ENCODE results near the gene RALB. TPM values are rescaled to one million over a fixed set of nuclear protein-coding genes. Genes with fewer than 3 reads are reported as not detected.

Gene RALB
- polyA plus RNA-seq, 1 of the 3 experiments (the other 2 are of a cell fraction), result 37.2 TPM

DNA sequence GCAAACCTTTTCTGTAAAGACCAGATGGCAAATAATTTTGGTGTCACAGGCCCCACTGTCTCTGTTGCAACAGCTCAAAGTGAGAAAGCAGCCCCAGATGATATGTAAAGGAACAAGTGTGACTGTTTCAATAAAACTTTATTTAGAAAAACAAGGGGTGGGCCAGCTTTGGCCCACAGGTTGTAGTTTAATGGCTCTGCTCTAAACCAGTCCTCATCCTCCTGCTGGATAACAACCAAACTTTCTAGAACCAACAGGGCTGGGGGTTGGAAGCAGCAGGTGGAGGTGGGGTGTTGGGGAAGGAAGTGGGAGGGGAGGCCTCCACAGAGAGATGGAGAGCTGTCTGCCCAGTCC is 64.5 kb downstream of the RALB start (continued):
- TF ChIP-seq, protein P1, sequence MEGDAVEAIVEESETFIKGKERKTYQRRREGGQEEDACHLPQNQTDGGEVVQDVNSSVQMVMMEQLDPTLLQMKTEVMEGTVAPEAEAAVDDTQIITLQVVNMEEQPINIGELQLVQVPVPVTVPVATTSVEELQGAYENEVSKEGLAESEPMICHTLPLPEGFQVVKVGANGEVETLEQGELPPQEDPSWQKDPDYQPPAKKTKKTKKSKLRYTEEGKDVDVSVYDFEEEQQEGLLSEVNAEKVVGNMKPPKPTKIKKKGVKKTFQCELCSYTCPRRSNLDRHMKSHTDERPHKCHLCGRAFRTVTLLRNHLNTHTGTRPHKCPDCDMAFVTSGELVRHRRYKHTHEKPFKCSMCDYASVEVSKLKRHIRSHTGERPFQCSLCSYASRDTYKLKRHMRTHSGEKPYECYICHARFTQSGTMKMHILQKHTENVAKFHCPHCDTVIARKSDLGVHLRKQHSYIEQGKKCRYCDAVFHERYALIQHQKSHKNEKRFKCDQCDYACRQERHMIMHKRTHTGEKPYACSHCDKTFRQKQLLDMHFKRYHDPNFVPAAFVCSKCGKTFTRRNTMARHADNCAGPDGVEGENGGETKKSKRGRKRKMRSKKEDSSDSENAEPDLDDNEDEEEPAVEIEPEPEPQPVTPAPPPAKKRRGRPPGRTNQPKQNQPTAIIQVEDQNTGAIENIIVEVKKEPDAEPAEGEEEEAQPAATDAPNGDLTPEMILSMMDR (IDR thresholded peaks at IDR 0.05), result no peak
- TF ChIP-seq TAF1 (IDR thresholded peaks at IDR 0.05; ENCODE audit: borderline replicate concordance, low read depth, low read length) (no peak), FOXM1 (IDR thresholded peaks at IDR 0.05; ENCODE audit: low read depth) (no peak), CHD2 (IDR thresholded peaks at IDR 0.05; ENCODE audit: low read length, partially characterized antibody) (no peak), TCF12 (IDR thresholded peaks at IDR 0.05) (no peak)
- TF ChIP-seq, protein P2, sequence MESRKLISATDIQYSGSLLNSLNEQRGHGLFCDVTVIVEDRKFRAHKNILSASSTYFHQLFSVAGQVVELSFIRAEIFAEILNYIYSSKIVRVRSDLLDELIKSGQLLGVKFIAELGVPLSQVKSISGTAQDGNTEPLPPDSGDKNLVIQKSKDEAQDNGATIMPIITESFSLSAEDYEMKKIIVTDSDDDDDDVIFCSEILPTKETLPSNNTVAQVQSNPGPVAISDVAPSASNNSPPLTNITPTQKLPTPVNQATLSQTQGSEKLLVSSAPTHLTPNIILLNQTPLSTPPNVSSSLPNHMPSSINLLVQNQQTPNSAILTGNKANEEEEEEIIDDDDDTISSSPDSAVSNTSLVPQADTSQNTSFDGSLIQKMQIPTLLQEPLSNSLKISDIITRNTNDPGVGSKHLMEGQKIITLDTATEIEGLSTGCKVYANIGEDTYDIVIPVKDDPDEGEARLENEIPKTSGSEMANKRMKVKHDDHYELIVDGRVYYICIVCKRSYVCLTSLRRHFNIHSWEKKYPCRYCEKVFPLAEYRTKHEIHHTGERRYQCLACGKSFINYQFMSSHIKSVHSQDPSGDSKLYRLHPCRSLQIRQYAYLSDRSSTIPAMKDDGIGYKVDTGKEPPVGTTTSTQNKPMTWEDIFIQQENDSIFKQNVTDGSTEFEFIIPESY (IDR thresholded peaks at IDR 0.05; ENCODE audit: borderline replicate concordance, low read depth), result no peak
- TF ChIP-seq, protein P3, sequence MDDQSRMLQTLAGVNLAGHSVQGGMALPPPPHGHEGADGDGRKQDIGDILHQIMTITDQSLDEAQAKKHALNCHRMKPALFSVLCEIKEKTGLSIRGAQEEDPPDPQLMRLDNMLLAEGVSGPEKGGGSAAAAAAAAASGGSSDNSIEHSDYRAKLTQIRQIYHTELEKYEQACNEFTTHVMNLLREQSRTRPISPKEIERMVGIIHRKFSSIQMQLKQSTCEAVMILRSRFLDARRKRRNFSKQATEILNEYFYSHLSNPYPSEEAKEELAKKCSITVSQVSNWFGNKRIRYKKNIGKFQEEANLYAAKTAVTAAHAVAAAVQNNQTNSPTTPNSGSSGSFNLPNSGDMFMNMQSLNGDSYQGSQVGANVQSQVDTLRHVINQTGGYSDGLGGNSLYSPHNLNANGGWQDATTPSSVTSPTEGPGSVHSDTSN (IDR thresholded peaks at IDR 0.05), result no peak

DNA sequence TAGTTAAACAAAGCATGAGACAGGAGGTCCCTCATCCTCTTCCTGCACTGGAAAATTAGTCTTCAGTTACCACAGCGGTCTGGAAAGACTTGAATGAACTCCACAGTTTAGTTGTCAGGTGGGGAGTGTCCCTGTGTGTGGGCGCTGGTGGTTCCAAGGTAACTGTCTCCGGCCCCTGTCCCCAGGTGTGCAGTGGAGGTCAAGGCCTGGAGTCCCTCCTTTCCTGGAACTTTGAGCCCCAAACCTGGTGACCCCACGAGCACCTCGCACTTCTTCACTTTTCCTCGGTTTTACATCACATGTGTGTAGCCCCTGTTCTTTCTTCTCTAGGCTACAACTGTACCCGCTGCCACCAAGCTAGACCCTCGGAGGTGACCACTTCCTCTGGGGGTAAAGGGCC is 65.3 kb downstream of the RALB start:
- Histone ChIP-seq H3K4me3 (ENCODE audit: low read depth in 2 of 2, low read length in 1 of 2) (no peak overlapping the region), H4K20me1 (ENCODE audit: insufficient read depth) (no peaks in the 10 kb centered on the region), H3K27ac (ENCODE audit: low read depth in 2 of 2, low read length in 1 of 2) (no peak overlapping the region), H3K36me3 (replicated peaks in 1 of 2; ENCODE audit: control insufficient read depth in 1 of 2, insufficient read depth in 2 of 2, low read length in 1 of 2) (no peaks in the 10 kb centered on the region), H3K9me2 (no peaks in the 10 kb centered on the region), H2AFZ (ENCODE audit: low read depth) (no peak overlapping the region), H3K9me3 (no peaks in the 10 kb centered on the region), H3F3A (replicated peaks; ENCODE audit: insufficient read depth) (peaks cover 4% of the 10 kb centered on the region), H3K27me3 (ENCODE audit: insufficient read depth) (no peaks in the 10 kb centered on the region), H3K79me2 (ENCODE audit: insufficient read depth) (no peaks in the 10 kb centered on the region), H3K4me2 (no peak overlapping the region), H3K4me1 (ENCODE audit: control insufficient read depth in 1 of 2, insufficient read depth in 2 of 2, low read depth in 1 of 2, low read length in 1 of 2) (peaks cover 0 to 1% of the 10 kb centered on the region in 2 experiments; a peak in 1 of 4 replicates), H3K9ac (no peak overlapping the region)
- no peak for DNase-seq
- POLR2A ChIA-PET, result no interaction called here
- CTCF ChIA-PET, result interaction anchor here (1.0 to 3.8 kb wide), 2 partner anchors 21 to 363 kb away, joined by 3 to 9 read pairs; no protein-coding TSS in a partner anchor
- WGBS (ENCODE audit: low lambda C conversion rate), result 84% methylated on average over 8 of the region's 8 CpGs
- TF ChIP-seq MXI1 (IDR thresholded peaks at IDR 0.05; ENCODE audit: low read depth, low read length), result no peak
- no peak for TF ChIP-seq TEAD4 (IDR thresholded peaks at IDR 0.05; ENCODE audit: borderline replicate concordance, insufficient read depth)
- TF ChIP-seq POLR2AphosphoS5 (IDR thresholded peaks at IDR 0.05; ENCODE audit: low read depth, low read length), result no peak
- TF ChIP-seq, protein P4, sequence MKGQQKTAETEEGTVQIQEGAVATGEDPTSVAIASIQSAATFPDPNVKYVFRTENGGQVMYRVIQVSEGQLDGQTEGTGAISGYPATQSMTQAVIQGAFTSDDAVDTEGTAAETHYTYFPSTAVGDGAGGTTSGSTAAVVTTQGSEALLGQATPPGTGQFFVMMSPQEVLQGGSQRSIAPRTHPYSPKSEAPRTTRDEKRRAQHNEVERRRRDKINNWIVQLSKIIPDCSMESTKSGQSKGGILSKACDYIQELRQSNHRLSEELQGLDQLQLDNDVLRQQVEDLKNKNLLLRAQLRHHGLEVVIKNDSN (IDR thresholded peaks at IDR 0.05; ENCODE audit: borderline replicate concordance, low read depth), result no peak
- no peak for TF ChIP-seq TCF12 (IDR thresholded peaks at IDR 0.05)
- no peak for TF ChIP-seq FOXM1 (IDR thresholded peaks at IDR 0.05; ENCODE audit: low read depth)
- TF ChIP-seq, protein P5, sequence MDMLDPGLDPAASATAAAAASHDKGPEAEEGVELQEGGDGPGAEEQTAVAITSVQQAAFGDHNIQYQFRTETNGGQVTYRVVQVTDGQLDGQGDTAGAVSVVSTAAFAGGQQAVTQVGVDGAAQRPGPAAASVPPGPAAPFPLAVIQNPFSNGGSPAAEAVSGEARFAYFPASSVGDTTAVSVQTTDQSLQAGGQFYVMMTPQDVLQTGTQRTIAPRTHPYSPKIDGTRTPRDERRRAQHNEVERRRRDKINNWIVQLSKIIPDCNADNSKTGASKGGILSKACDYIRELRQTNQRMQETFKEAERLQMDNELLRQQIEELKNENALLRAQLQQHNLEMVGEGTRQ (IDR thresholded peaks at IDR 0.05; ENCODE audit: borderline replicate concordance, low read depth, low read length), result no peak
- no peak for TF ChIP-seq RFX5 (IDR thresholded peaks at IDR 0.05; ENCODE audit: low read length)
- TF ChIP-seq FOSL2 (IDR thresholded peaks at IDR 0.05; ENCODE audit: borderline replicate concordance, low read depth), result no peak
- no peak for TF ChIP-seq NRF1 (IDR thresholded peaks at IDR 0.05; ENCODE audit: low read depth, low read length)
- no peak for TF ChIP-seq RXRA (IDR thresholded peaks at IDR 0.05; ENCODE audit: borderline replicate concordance, low read depth)
- no peak for TF ChIP-seq YY1 (IDR thresholded peaks at IDR 0.05; ENCODE audit: low read depth)
- TF ChIP-seq, protein P2 (IDR thresholded peaks at IDR 0.05; ENCODE audit: borderline replicate concordance, low read depth), result no peak

All from SK-N-SH (cell line).